ENCODE measurements around the gene MYO15A.
"Not testable (repeated sequence)": the region's sequence is repeated elsewhere in the genome, so short reads cannot be mapped to it uniquely, and the experiment has no call there.

The MYO15A gene

GRCh38 chr17:18185391-18185790 lies 76.8 kb downstream of the MYO15A start:
- DNase-seq (ENCODE audit: low spot score): peak; percentile 66

GRCh38 chr17:18185832-18186626 lies 77.5 kb downstream of the MYO15A start:
- no peak for DNase-seq (ENCODE audit: low spot score)

DNA sequence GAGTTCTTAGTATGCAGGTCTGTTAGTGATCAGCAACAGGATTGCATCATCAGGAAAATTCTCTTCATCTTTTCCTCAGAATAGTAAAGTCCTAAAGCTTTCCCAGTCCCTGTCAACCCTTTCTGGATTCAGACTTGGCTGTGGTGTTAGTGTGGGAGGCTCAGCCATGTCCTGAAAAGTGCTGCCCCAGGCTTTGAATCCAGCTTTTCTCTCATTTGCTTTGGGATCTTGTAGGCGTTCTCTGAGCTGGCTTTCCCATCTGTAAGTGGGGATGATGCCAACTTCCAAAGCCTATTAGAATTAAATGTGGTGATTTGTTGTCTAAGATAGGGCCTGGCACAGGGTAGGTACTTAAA lies 78.0 kb downstream of the MYO15A start:
- DNase-seq (ENCODE audit: low spot score): no peak

DNA sequence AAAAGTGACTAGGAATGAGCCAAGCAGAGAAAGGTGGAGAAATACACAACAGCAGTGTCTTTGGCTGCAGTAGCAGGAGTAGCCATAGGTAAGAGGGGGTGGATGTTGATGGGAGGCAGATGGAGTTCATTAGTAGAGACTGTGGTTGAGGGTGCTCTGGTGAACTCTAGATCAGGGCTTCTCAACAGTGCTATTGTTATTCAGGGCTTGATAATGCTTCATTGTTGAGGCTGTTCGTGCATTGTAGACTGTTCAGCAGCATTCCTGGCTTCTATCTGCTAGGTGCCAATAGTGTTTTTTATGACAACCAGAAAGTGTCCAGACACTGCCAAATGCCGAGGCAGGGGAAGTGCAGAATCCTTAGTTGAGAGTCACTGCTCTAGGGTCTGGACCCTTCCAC lies 78.7 kb downstream of the MYO15A start:
- DNase-seq (ENCODE audit: low spot score): no peak

- peak; percentile 59 for DNase-seq (ENCODE audit: low spot score)
These were observed 79.5 kb downstream of the MYO15A start for GRCh38 chr17:18187821-18188761.

- DNase-seq (ENCODE audit: low spot score): no peak
These were observed 82.2 kb downstream of the MYO15A start for GRCh38 chr17:18190628-18191235.

- DNase-seq (ENCODE audit: low spot score): no peak
These were observed 82.7 kb downstream of the MYO15A start for GRCh38 chr17:18191236-18191667.

- no peak for DNase-seq (ENCODE audit: low spot score)
These were observed 83.4 kb downstream of the MYO15A start for GRCh38 chr17:18191967-18192366.

DNA sequence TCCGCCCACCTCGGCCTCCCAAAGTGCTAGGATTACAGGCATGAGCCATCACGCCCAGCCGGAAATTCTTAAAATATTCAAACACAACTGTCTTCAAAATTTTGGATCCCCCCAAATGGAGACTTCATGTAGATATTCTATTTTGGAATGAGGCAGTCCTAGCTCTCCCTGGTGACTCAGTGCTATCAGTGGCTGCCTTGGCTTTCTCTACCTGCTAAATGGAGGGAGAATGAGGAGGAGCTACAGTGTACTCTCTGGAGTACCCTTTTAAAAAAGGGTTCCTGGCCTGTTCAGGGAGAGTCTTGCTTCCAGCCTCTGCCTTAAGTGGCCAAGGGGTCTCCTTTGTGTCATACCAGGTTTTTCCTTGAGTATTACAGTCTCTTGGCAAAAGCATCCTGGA lies 85.8 kb downstream of the MYO15A start:
- DNase-seq (ENCODE audit: low spot score): no peak

DNA sequence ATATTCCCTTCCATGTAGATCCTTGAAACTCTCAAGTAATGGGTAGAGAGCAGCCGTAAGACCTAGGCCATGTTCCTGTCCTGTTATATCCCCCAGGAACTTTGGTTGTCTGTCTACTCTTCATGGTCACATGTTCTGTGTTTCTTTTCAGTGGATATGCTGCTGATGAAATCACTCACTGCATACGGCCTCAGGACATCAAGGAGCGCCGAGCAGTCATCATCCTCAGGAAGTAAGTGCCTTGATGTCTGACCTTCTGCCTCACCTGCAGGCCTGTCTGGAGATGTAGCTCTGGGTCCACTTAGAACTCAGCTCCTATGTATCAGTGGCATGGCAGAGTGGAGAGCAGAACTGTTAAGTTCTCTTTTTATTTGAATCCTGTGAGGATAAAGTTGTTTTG lies 86.2 kb downstream of the MYO15A start:
- DNase-seq (ENCODE audit: low spot score): no peak

- DNase-seq (ENCODE audit: low spot score): no peak
These were observed 86.7 kb downstream of the MYO15A start for GRCh38 chr17:18195246-18195645.

DNA sequence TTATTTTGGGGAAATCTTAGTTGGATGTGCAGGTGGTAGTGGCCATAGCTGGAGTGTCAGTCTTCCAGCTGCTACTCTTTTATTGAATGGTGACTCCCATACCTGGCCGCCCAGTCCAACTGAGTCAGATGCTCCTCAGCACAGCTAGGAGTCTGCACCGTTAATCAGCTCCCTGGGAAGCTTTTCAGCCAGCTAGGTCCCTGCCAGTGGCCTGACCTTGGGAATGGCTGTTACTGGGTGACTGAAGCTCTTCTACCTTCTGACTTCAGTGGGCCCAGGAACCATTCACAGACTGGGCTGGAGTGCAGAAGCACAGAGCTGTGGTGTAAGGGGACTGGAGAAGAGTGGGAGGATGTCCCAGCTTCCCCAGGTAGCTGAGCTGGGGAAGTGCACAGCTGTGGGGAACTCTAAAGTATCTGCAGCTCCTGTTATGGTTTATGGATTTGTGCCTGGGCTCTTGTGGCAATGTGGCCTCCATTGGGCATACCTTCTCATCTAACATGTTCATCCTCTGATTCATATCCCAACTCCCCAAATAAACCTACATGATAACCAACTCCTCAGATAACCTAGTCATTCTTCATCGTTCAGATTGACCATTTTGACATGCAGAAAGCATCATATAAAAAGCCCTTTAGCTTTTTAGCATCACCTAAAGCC lies 89.1 kb downstream of the MYO15A start:
- DNase-seq (ENCODE audit: low spot score): no peak

GRCh38 chr17:18198530-18198929 lies 90.0 kb downstream of the MYO15A start:
- no peak for DNase-seq (ENCODE audit: low spot score)

DNA sequence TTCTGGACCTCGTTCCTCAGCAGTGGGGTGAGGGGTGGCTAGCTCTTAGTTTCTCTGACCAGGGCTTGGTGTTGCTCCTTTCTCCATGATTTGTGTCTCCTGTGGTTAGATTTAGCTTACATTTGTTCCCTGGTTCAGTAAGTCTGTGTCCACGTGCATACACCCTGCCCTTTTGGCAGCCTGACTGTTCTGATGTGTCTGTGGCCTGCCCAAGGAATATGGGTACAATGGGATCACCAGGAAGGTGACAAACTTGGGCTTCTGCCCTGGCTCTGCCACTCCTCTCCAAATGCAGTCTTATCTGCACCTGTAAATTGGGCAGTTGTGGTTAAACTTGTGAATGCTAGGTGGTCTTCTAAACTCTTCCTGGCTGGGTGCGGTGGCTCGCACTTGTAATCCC lies 92.6 kb downstream of the MYO15A start:
- no peak for DNase-seq (ENCODE audit: low spot score)

GRCh38 chr17:18203308-18203707 lies 94.8 kb downstream of the MYO15A start:
- no peak for DNase-seq (ENCODE audit: low spot score)

- no peak for DNase-seq (ENCODE audit: low spot score)
These were observed 97.3 kb downstream of the MYO15A start for GRCh38 chr17:18205861-18206260.

DNA sequence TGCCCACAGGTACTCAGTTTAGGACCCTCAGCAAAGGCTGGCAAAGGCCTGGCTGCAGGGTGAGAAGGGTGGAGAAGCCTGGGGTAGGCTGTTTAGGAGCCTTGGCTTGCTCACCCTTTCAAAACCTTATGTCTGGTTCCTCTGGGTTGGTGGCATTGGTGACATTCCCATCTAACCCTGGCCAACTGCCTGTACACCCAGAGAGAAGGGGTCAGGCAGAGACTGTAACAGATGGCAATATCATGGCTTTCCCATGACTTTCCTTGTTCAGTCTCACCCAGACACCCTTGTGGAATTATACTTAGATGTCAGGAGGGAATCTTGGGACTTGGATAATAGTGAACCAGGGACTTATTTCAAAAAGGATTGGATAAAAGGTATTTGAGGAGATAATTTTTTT lies 98.4 kb downstream of the MYO15A start:
- no peak for DNase-seq (ENCODE audit: low spot score)

GRCh38 chr17:18208092-18208491 lies 99.5 kb downstream of the MYO15A start:
- DNase-seq (ENCODE audit: low spot score): no peak

DNA sequence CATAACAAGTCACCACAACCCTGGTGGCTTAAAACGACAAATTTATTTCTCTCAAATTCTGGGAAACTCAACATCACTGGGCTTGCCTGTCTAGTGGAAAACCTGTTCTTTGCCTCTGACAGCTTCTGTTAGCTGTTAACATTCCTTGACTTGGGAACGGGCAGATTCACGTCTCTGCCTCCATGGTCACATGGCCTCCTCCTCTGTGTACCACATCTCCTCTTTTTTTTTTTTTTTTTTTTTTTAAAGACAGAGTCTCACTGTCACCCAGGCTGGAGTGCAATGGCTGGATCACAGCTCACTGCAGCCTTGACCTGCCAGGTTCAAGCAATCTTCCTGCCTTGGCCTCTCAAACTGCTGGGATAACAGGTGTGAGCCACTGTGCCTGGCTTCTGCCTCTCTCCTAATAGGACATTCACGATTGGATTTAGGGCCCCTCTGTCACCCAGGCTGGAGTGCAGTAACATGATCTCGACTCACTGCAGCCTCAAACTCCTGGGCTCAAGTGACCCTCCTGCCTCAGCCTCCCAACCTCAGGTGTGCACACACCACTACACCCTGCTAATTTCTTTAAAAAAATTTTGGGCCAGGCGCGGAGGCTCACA lies 105.2 kb downstream of the MYO15A start:
- no peak for DNase-seq (ENCODE audit: low spot score)

DNA sequence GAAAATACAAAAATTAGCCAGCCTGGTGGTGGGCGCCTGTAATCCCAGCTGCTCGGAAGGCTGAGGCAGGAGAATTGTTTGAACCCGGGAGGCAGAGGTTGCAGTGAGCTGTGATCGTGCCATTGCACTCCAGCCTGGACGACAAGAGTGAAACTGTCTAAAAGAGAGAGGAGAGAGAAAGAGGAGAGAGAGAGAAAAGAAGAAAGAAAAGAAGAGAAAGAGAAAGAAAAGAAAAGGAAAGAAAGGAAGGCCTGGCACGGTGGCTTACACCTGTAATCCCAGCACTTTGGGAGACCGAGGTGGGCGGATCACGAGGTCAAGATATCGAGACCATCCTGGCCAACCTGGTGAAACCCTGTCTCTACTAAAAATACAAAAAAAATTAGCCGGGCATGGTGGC lies 108.3 kb downstream of the MYO15A start:
- not testable (repeated sequence) for DNase-seq (ENCODE audit: low spot score)

DNA sequence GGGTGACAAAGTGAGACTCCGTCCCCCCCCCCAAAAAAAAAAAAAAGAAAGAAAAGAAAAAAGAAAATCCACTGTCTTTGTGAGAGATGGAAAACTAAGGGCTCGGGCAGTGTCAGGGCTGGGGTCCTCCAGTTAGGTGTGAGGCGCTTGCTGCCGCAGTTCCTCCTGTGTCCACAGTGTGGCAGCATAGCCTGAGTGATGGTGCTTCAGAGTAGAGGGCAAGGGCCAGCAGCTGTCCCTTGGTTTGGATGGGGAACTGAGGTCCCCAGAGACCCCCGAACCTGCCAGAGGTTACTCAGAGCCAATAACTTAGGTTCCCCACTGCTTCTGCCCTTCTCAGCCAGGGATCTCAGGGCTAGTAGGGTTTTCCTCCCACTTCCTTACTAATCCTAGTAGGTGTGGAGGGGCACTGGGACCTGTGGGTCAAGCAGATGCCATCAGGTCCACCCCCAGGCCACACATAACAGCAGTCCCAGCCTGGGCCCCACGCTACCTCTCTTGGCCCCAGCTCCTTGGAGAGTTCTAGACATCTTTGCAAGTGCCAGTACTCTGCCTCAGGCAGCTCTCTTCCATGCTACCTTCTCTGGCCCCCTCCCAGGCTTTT lies 109.0 kb downstream of the MYO15A start:
- peak; percentile 79 for DNase-seq (ENCODE audit: low spot score)
